Measurements from ENCODE around the gene SFT2D3. TPM values are rescaled to one million over a fixed set of nuclear protein-coding genes. Genes with fewer than 3 reads are reported as not detected.

Gene SFT2D3
- total and polyA plus RNA-seq, 2 experiments from 2014 or later, result 0.13 to 9.3 TPM

- no peak for DNase-seq (ENCODE audit: low read depth in 1 of 2, low spot score in 1 of 2)
- Histone ChIP-seq H3K4me1 (ENCODE audit: low read depth) (peaks cover 14% of the 10 kb centered on the region), H3K27me3 (peaks cover 29% of the 10 kb centered on the region), H3K36me3 (no peaks in the 10 kb centered on the region), H3K9me3 (ENCODE audit: low read depth) (no peaks in the 10 kb centered on the region), H3K4me3 (no peak overlapping the region), H3K27ac (no peak overlapping the region)
- TF ChIP-seq CTCF (IDR thresholded peaks at IDR 0.05; ENCODE audit: low read depth, low read length), result no peak
Observed at GRCh38 chr2:127669056-127669455, 32.2 kb upstream of the SFT2D3 start.

- no peak for DNase-seq (ENCODE audit: low read depth in 1 of 2, low spot score in 1 of 2)
- Histone ChIP-seq H3K9me3 (ENCODE audit: low read depth) (no peaks in the 10 kb centered on the region), H3K4me1 (ENCODE audit: low read depth) (peaks cover 14% of the 10 kb centered on the region), H3K27ac (no peak overlapping the region), H3K4me3 (no peak overlapping the region), H3K27me3 (peaks cover 17% of the 10 kb centered on the region), H3K36me3 (no peaks in the 10 kb centered on the region)
- no peak for TF ChIP-seq CTCF (IDR thresholded peaks at IDR 0.05; ENCODE audit: low read depth, low read length)
Observed at GRCh38 chr2:127670055-127670956, 31.0 kb upstream of the SFT2D3 start.

- no peak for DNase-seq (ENCODE audit: low read depth in 1 of 2, low spot score in 1 of 2)
- no peaks in the 10 kb centered on the region for H3K9me3 ChIP-seq (ENCODE audit: low read depth)
- H3K27ac ChIP-seq, result no peak overlapping the region
- peaks cover 16% of the 10 kb centered on the region for H3K27me3 ChIP-seq
- no peaks in the 10 kb centered on the region for H3K36me3 ChIP-seq
- no peak for TF ChIP-seq CTCF (IDR thresholded peaks at IDR 0.05; ENCODE audit: low read depth, low read length)
- H3K4me3 ChIP-seq, result no peak overlapping the region
- peaks cover 16% of the 10 kb centered on the region for H3K4me1 ChIP-seq (ENCODE audit: low read depth)
Observed at GRCh38 chr2:127670957-127671290, 30.4 kb upstream of the SFT2D3 start.

GRCh38 chr2:127671557-127672302, 29.6 kb upstream of the SFT2D3 start:
- no peak for DNase-seq (ENCODE audit: low read depth in 1 of 2, low spot score in 1 of 2)
- Histone ChIP-seq H3K27me3 (peaks cover 17% of the 10 kb centered on the region), H3K9me3 (ENCODE audit: low read depth) (no peaks in the 10 kb centered on the region), H3K36me3 (no peaks in the 10 kb centered on the region), H3K27ac (no peak overlapping the region), H3K4me3 (no peak overlapping the region), H3K4me1 (ENCODE audit: low read depth) (peaks cover 18% of the 10 kb centered on the region)
- no peak for TF ChIP-seq CTCF (IDR thresholded peaks at IDR 0.05; ENCODE audit: low read depth, low read length)

GRCh38 chr2:127672341-127673224, 28.7 kb upstream of the SFT2D3 start:
- Histone ChIP-seq H3K4me1 (ENCODE audit: low read depth) (peaks cover 18% of the 10 kb centered on the region), H3K27ac (no peak overlapping the region), H3K27me3 (peaks cover 22% of the 10 kb centered on the region), H3K4me3 (no peak overlapping the region), H3K9me3 (ENCODE audit: low read depth) (no peaks in the 10 kb centered on the region), H3K36me3 (no peaks in the 10 kb centered on the region)
- TF ChIP-seq CTCF (IDR thresholded peaks at IDR 0.05; ENCODE audit: low read depth, low read length), result no peak
- DNase-seq (ENCODE audit: low read depth in 1 of 2, low spot score in 1 of 2), result no peak
